ENCODE measurements around the gene PARD3B. TPM values are rescaled to one million over a fixed set of nuclear protein-coding genes. Genes with fewer than 3 reads are reported as not detected.

The PARD3B gene
- total and polyA plus RNA-seq, 2 of the 8 experiments (the other 6 are each of a cell fraction or from before 2014, with no cell fraction given): 1.2 to 5.7 TPM

DNA sequence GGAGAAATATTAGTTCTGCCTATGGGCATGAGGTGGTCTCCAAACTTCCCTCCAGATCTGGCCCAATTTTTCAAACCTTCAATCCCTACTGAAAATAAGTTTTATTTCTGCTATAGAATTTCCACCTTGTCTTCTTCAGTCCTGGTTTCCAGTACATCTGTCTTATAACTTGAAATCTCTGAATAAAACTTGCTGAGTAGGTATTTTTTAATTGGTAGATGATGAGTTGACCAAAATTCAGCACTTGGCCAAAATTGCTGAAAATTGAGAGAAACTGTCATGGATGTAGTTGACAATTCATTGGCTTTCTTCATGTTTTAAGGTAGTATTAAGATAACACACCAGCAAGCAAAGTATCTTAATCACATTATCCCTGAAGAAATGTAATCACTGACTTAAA, 206.2 kb downstream of the PARD3B start (continued):
- TF ChIP-seq CHD2 (IDR thresholded peaks at IDR 0.05; ENCODE audit: low read length) (no peak), RAD21 (IDR thresholded peaks at IDR 0.05 in 1 of 2, conservative IDR thresholded peaks at IDR 0.05 in 1 of 2; ENCODE audit: low read depth in 2 of 2, low read length in 2 of 2) (no peak), ASH2L (IDR thresholded peaks at IDR 0.05; ENCODE audit: low read length) (no peak), POLR2AphosphoS5 (IDR thresholded peaks at IDR 0.05; ENCODE audit: low read depth, low read length) (no peak), RNF2 (IDR thresholded peaks at IDR 0.05; ENCODE audit: borderline replicate concordance, low read depth, low read length, missing control alignments, poor library complexity, severe bottlenecking) (no peak), RFX5 (IDR thresholded peaks at IDR 0.05; ENCODE audit: borderline replicate concordance, low read depth, low read length) (no peak), CEBPB (IDR thresholded peaks at IDR 0.05; ENCODE audit: low read depth, low read length) (no peak)

Measured in H1 (cell line).